ENCODE data around the gene ACACB. TPM values are rescaled to one million over a fixed set of nuclear protein-coding genes. Genes with fewer than 3 reads are reported as not detected.
A peak's percentile ranks its signal among the peaks of the same experiment; 100 is the strongest.

The ACACB gene
- total RNA-seq, 4 donors from 2014 or later, result 5.9 to 48.4 (median 27.3) TPM

- intact Hi-C loops (cut with DNase I), result no loop called here
- Histone ChIP-seq H3K4me3 (no peak overlapping the region), H3K4me1 (peaks cover 0 to 6% (median 3%) of the 10 kb centered on the region in 3 donors), H3K27me3 (no peaks in the 10 kb centered on the region), H3K36me3 (peaks cover 0 to 8% (median 0%) of the 10 kb centered on the region in 3 donors), H3K9me3 (no peaks in the 10 kb centered on the region), H3K27ac (no peak overlapping the region)
- no peak for TF ChIP-seq CTCF (IDR thresholded peaks at IDR 0.05)
- no peak for TF ChIP-seq POLR2A (IDR thresholded peaks at IDR 0.05)
- DNase-seq, result no peak
- 20 to 47% methylated on average over 10 to 13 of the region's 16 CpGs for WGBS, 2 donors
These were observed 157.0 kb downstream of the ACACB start for GRCh38 chr12:109273354-109273753.

GRCh38 chr12:109274381-109274780 is 158.0 kb downstream of the ACACB start:
- TF ChIP-seq CTCF (IDR thresholded peaks at IDR 0.05), result no peak
- no peak for TF ChIP-seq POLR2A (IDR thresholded peaks at IDR 0.05)
- Histone ChIP-seq H3K27ac (no peak overlapping the region), H3K36me3 (no peaks in the 10 kb centered on the region), H3K4me3 (no peak overlapping the region), H3K27me3 (no peaks in the 10 kb centered on the region), H3K4me1 (peaks cover 0 to 16% (median 8%) of the 10 kb centered on the region in 3 donors), H3K9me3 (no peaks in the 10 kb centered on the region)
- intact Hi-C loops (cut with DNase I), result no loop called here
- no peak for DNase-seq
- WGBS, 2 donors, result 100% methylated on average over 1 of the region's 1 CpG; no CpG with 5 or more reads in 1 of the 2 donors

- TF ChIP-seq CTCF (IDR thresholded peaks at IDR 0.05) (no peak), POLR2A (IDR thresholded peaks at IDR 0.05) (no peak)
- Histone ChIP-seq H3K9me3 (no peaks in the 10 kb centered on the region), H3K27me3 (no peaks in the 10 kb centered on the region), H3K27ac (no peak overlapping the region), H3K36me3 (no peaks in the 10 kb centered on the region), H3K4me1 (peaks cover 0 to 17% (median 8%) of the 10 kb centered on the region in 3 donors), H3K4me3 (no peak overlapping the region)
- no peak for DNase-seq
- 69 to 75% methylated on average over 3 to 4 of the region's 4 CpGs for WGBS, 2 donors
- intact Hi-C loops (cut with DNase I), result no loop called here
These were observed 158.8 kb downstream of the ACACB start for GRCh38 chr12:109275173-109275572.

- H3K9me3 ChIP-seq, result no peaks in the 10 kb centered on the region
- intact Hi-C loops (cut with DNase I), result no loop called here
- no peak for TF ChIP-seq POLR2A (IDR thresholded peaks at IDR 0.05)
- TF ChIP-seq CTCF (IDR thresholded peaks at IDR 0.05), result no peak
- no peak overlapping the region for H3K27ac ChIP-seq
- peaks cover 0 to 17% (median 8%) of the 10 kb centered on the region in 3 donors for H3K4me1 ChIP-seq
- 87 to 91% methylated on average over 5 of the region's 5 CpGs for WGBS, 2 donors
- DNase-seq, result no peak
- no peak overlapping the region for H3K4me3 ChIP-seq
- H3K36me3 ChIP-seq, result no peaks in the 10 kb centered on the region
- no peaks in the 10 kb centered on the region for H3K27me3 ChIP-seq
These were observed 159.8 kb downstream of the ACACB start for GRCh38 chr12:109276160-109276559.

- TF ChIP-seq CTCF (IDR thresholded peaks at IDR 0.05) (no peak), POLR2A (IDR thresholded peaks at IDR 0.05) (no peak)
- no peaks in the 10 kb centered on the region for H3K27me3 ChIP-seq
- H3K4me3 ChIP-seq, result no peak overlapping the region
- DNase-seq, result no peak
- intact Hi-C loops (cut with DNase I), result no loop called here
- H3K36me3 ChIP-seq, result no peaks in the 10 kb centered on the region
- 86 to 90% methylated on average over 6 of the region's 8 CpGs for WGBS, 2 donors
- H3K9me3 ChIP-seq, result no peaks in the 10 kb centered on the region
- peaks cover 0 to 17% (median 8%) of the 10 kb centered on the region in 3 donors for H3K4me1 ChIP-seq
- peak overlapping the region in 1 of 4 donors; percentile 58 for H3K27ac ChIP-seq
These were observed 161.0 kb downstream of the ACACB start for GRCh38 chr12:109277255-109277898.

Measured in esophagus squamous epithelium (tissue), 5 donors.